Body of pancreas (tissue), 4 donors: ENCODE data around the gene TFF2. TPM values are rescaled to one million over a fixed set of nuclear protein-coding genes. Genes with fewer than 3 reads are reported as not detected.

Experiments
- ATAC-seq: fragments of 150-250 bp; one replicate; pipeline ENCODE4 v1.9.1; 2016
- DNase-seq, 4 donors: peaks; one replicate each; pipeline ENCODE4 v3.0.0-alpha.2; 2019
- H3K27ac ChIP-seq, 4 donors: fragments of 200-600 bp; sonication (generic); 1 replicate in 3 of 4; 2 replicates in 1 of 4; pipeline versions ENCODE4 v1.5.1 to v1.6.1; 2016 to 2019; ENCODE audit warnings: mild to moderate bottlenecking in 1 of 4, mixed read lengths in 1 of 4, moderate library complexity in 1 of 4
- H3K27me3 ChIP-seq, 2 donors: fragments of 200-600 bp; sonication (generic); one replicate each; pipeline ENCODE4 v1.6.0; 2016; ENCODE audit warnings: mild to moderate bottlenecking in 1 of 2
- H3K36me3 ChIP-seq, 2 donors: fragments of 200-600 bp; sonication (generic); replicated peaks in 1 of 2; 2 replicates each; pipeline ENCODE4 v1.5.1; 2016; ENCODE audit warnings: low read depth in 2 of 2; ENCODE audit not compliant: insufficient read depth in 1 of 2
- H3K4me1 ChIP-seq: fragments of 200-600 bp; sonication (generic); one replicate; pipeline ENCODE4 v1.6.0; 2016
- H3K4me3 ChIP-seq, 2 donors: fragments of 200-600 bp; sonication (generic); 1 replicate in 1 of 2; 2 replicates in 1 of 2; pipeline ENCODE4 v1.5.1; 2016 to 2019
- H3K9me3 ChIP-seq, 3 donors: fragments of 200-600 bp; sonication (generic); 1 replicate in 2 of 3; 2 replicates in 1 of 3; pipeline ENCODE4 v1.5.1; 2016
- CTCF ChIP-seq, 7 experiments: fragments of 450-650 bp in 4 of 7; fragments of 200-600 bp in 3 of 7; sonication (generic) in 3 of 7; IDR thresholded peaks; one replicate each; pipeline ENCODE4 v1.5.1; 2016 to 2019; ENCODE audit warnings: antibody characterized with exemption in 7 of 7
- POLR2A ChIP-seq, 3 donors: fragments of 450-650 bp; IDR thresholded peaks; one replicate each; pipeline ENCODE4 v1.6.1; 2016; ENCODE audit warnings: antibody characterized with exemption in 3 of 3, mild to moderate bottlenecking in 2 of 3
- WGBS, 2 donors: methylation state at CpG; one replicate each; pipeline ENCODE4 v1.1.5; 2017; 5-methylcytosine and 5-hydroxymethylcytosine counted together
- intact Hi-C: fragments of 100-400 bp; cut with DNase I; formaldehyde crosslinking; loops from one replicate; pipeline ENCODE4 v1.15.1; 2023
- total RNA-seq, 2 donors: library from RNA; depleted of rRNA; stranded (reverse); fragments of >200 nt; gene quantifications; one replicate each; pipeline ENCODE4 v1.1.0, GENCODE V29; 2016

TFF2 gene
- total RNA-seq, 2 donors from 2014 or later, result 1.3 to 9.3 TPM

- H3K36me3 ChIP-seq, result no peaks in the 10 kb centered on the region
- H3K4me1 ChIP-seq, result peaks cover 39% of the 10 kb centered on the region
- ATAC-seq, result no peak
- no peaks in the 10 kb centered on the region for H3K9me3 ChIP-seq
- TF ChIP-seq CTCF (IDR thresholded peaks at IDR 0.05) (no peak), POLR2A (IDR thresholded peaks at IDR 0.05) (no peak)
- WGBS, 2 donors, result 87 to 90% methylated on average over 7 to 12 of the region's 12 CpGs
- DNase-seq, result no peak
- no peak overlapping the region for H3K4me3 ChIP-seq
- no peak overlapping the region for H3K27ac ChIP-seq
- H3K27me3 ChIP-seq, result no peaks in the 10 kb centered on the region
- intact Hi-C loops, result loop anchor here (10.0 kb wide), 1 partner anchor 134 kb away; no protein-coding TSS in a partner anchor
Observed at GRCh38 chr21:42310411-42311001, 40.3 kb downstream of the TFF2 start.

DNA sequence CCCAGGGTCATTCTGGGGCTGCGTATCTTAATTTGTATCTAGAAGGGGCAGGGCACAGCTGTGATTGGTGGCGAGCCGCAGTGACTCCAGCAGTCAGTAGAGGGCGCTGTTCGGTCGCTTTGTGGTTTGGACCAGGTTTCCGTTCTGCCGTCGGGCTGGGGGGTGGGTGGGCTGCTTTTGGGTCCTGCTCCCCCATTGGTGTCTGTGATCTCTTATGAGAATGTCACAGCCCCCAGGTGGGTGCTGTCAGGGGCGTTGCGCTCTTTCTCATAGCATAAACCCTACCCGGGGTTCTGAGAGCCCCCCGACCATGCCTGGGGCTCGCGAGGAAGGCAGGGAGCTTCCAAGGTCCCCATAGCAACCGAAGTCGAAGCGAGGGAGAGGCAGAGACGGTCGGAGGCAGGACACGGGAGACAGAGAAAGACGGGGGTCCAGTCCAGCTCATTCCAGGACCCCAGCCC, 41.0 kb downstream of the TFF2 start:
- intact Hi-C loops, result loop anchor here (10.0 kb wide), 1 partner anchor 135 kb away; no protein-coding TSS in a partner anchor
- WGBS, 2 donors, result 12 to 15% methylated on average over 20 to 22 of the region's 22 CpGs
- DNase-seq (peak; percentile 51 to 67 (median 57)), ATAC-seq (peak; percentile 45)
- H3K4me1 ChIP-seq, result peaks cover 32% of the 10 kb centered on the region
- no peak overlapping the region for H3K4me3 ChIP-seq
- no peak overlapping the region for H3K27ac ChIP-seq
- H3K27me3 ChIP-seq, result no peaks in the 10 kb centered on the region
- TF ChIP-seq POLR2A (IDR thresholded peaks at IDR 0.05) (no peak), CTCF (IDR thresholded peaks at IDR 0.05) (peak; percentile 45 to 85 (median 58))
- no peaks in the 10 kb centered on the region for H3K36me3 ChIP-seq
- H3K9me3 ChIP-seq, result no peaks in the 10 kb centered on the region

- 39 to 41% methylated on average over 22 of the region's 23 CpGs for WGBS, 2 donors
- Histone ChIP-seq H3K27me3 (no peaks in the 10 kb centered on the region), H3K36me3 (no peaks in the 10 kb centered on the region), H3K27ac (no peak overlapping the region), H3K9me3 (no peaks in the 10 kb centered on the region), H3K4me3 (no peak overlapping the region), H3K4me1 (peaks cover 32% of the 10 kb centered on the region)
- peak in 4 of 7 experiments; percentile 12 to 22 (median 16) for TF ChIP-seq CTCF (IDR thresholded peaks at IDR 0.05)
- no peak for TF ChIP-seq POLR2A (IDR thresholded peaks at IDR 0.05)
- intact Hi-C loops, result no loop called here
- DNase-seq (no peak), ATAC-seq (no peak)
Observed at GRCh38 chr21:42308914-42309752, 41.7 kb downstream of the TFF2 start.

DNA sequence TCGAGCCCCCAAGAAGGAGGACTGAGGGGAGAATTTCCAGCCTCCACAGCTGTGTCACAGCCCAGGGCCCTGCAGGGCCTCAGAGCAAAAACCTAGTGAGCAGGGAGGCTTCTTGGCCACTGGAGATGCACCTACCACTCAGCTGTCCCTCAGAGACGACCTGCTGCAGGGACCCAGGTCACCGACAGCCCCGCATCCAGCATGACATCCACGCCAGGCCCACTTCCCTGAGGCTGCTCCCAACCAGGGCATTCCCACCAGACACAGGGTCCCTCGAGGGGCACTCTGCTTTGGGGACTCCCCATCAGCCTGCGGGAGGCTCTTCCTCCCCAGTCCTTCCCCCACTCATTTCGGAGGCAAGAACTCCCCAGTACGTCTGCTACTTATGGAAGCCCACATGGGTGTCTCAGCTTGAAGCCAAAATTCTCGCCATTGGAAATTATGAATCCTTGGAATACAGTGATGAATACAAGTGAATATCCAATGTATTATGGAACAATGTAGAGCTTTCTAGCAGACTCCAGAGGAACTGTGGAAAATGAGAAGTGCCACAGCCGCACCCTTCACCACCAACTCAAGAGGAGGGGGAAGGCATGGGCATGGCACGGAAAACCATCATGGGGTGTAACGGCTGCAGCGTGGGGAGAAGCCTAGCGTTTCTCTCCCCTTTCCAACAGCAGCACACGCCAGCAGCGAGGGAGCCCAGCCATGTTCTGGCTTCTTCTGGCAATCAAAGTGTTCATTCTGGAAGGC, 42.5 kb downstream of the TFF2 start:
- H3K27me3 ChIP-seq, result no peaks in the 10 kb centered on the region
- intact Hi-C loops, result no loop called here
- TF ChIP-seq POLR2A (IDR thresholded peaks at IDR 0.05) (no peak), CTCF (IDR thresholded peaks at IDR 0.05) (no peak)
- H3K9me3 ChIP-seq, result no peaks in the 10 kb centered on the region
- H3K36me3 ChIP-seq, result no peaks in the 10 kb centered on the region
- WGBS, 2 donors, result 77 to 84% methylated on average over 14 to 15 of the region's 17 CpGs
- peaks cover 27% of the 10 kb centered on the region for H3K4me1 ChIP-seq
- no peak overlapping the region for H3K27ac ChIP-seq
- DNase-seq (no peak), ATAC-seq (no peak)
- no peak overlapping the region for H3K4me3 ChIP-seq
